K562 (cell line): ENCODE measurements around the gene STK16. TPM values are rescaled to one million over a fixed set of nuclear protein-coding genes. Genes with fewer than 3 reads are reported as not detected.

Source experiments
- BRF1 ChIP-seq: IDR thresholded peaks from 3 replicates; pipeline ENCODE4 v1.6.1; 2011; ENCODE audit warnings: borderline replicate concordance, mild to moderate bottlenecking; ENCODE audit not compliant: insufficient read length; ENCODE audit errors: extremely low read depth
- CBX1 ChIP-seq: sonication (generic); IDR thresholded peaks from 2 replicates; pipeline ENCODE4 v1.6.1; 2016; ENCODE audit warnings: antibody characterized with exemption, low read depth, mild to moderate bottlenecking
- CREBBP ChIP-seq: IDR thresholded peaks from one replicate; pipeline ENCODE4 v1.6.1; 2012; ENCODE audit warnings: low read depth, mild to moderate bottlenecking, control low read depth, inconsistent platforms, low read length
- NONO ChIP-seq, 2 experiments: fragments of 200-400 bp in 1 of 2; fragments of 450-650 bp in 1 of 2; formaldehyde crosslinking in 1 of 2; IDR thresholded peaks; 2 replicates each; pipeline ENCODE4 v1.6.1; 2017; ENCODE audit warnings: low read depth in 2 of 2, mild to moderate bottlenecking in 2 of 2, moderate library complexity in 2 of 2, low read length in 1 of 2
- POLR3G ChIP-seq: IDR thresholded peaks from 2 replicates; pipeline ENCODE4 v1.6.1; 2011; ENCODE audit not compliant: insufficient read length, insufficient replicate concordance; ENCODE audit errors: extremely low read depth
- RBBP5 ChIP-seq: fragments of 200-600 bp; sonication (generic); IDR thresholded peaks from 2 replicates; pipeline ENCODE4 v1.6.1; 2012; ENCODE audit warnings: borderline replicate concordance, mild to moderate bottlenecking, low read length, control low read depth, inconsistent platforms; ENCODE audit not compliant: insufficient read depth, poor library complexity, severe bottlenecking
- SRF ChIP-seq, 2 experiments: fragments of 250-450, 450-650 bp in 1 of 2; sonication (Bioruptor Pico) in 1 of 2; sonication (generic) in 1 of 2; formaldehyde crosslinking; IDR thresholded peaks; 2 replicates each; pipeline versions ENCODE4 v1.5.0 to v1.5.1; 2020 to 2022; ENCODE audit warnings: mild to moderate bottlenecking in 1 of 2, missing genetic modification reagents in 1 of 2
- ZNF79 ChIP-seq: fragments of 250-450 bp; sonication (Bioruptor Pico); IDR thresholded peaks from 2 replicates; pipeline ENCODE4 v1.4.0; 2020; ENCODE audit warnings: low read depth, mild to moderate bottlenecking, moderate library complexity
- polyA plus RNA-seq, 8 experiments: library from polyadenylated mRNA; depleted of rRNA in 4 of 8; stranded (reverse) in 5 of 8; unstranded in 3 of 8; fragments of >200 nt; fragmentation: Nextera tagmentation in 2 of 8; fragmentation: Illumina TruSeq in 1 of 8; extraction: Ambion mirVana in 2 of 8; extraction: Trizol in 1 of 8; gene quantifications; 2 replicates each; pipeline versions ENCODE4 v1.2.1 to v1.2.3, GENCODE V29; 2011 to 2014; ENCODE audit warnings: inconsistent platforms in 1 of 8, missing spikeins in 1 of 8
- total RNA-seq, 7 experiments: library from RNA; depleted of rRNA in 6 of 7; stranded (reverse); fragments of >200 nt in 6 of 7; fragmentation: Illumina TruSeq in 2 of 7; extraction: Trizol in 2 of 7; gene quantifications; 2 replicates each; pipeline versions ENCODE4 v1.2.1 to v1.2.3, GENCODE V29; 2011 to 2021; ENCODE audit warnings: low replicate concordance in 1 of 7
- TF ChIP-seq, protein P1 (sequence below): fragments of 450-650 bp; conservative IDR thresholded peaks from 2 replicates; pipeline ENCODE4 v1.6.1; 2016; ENCODE audit warnings: missing genetic modification characterization, low read depth, mild to moderate bottlenecking, missing compliant biosample characterization, moderate library complexity
- TF ChIP-seq, protein P2 (sequence below): fragments of 250-450 bp; sonication (Bioruptor Pico); IDR thresholded peaks from 2 replicates; pipeline ENCODE4 v1.5.0; 2021; ENCODE audit warnings: mild to moderate bottlenecking, moderate library complexity
- TF ChIP-seq, protein P3 (sequence below): sonication (generic); formaldehyde crosslinking; IDR thresholded peaks from 2 replicates; pipeline ENCODE4 v1.8.0; 2022; ENCODE audit warnings: missing genetic modification reagents, mild to moderate bottlenecking, moderate library complexity, borderline replicate concordance

STK16 gene
- total and polyA plus RNA-seq, 9 of the 15 experiments (the other 6 are each of a cell fraction or from before 2014, with no cell fraction given) = 5.4 to 36.2 (median 17.8) TPM

DNA sequence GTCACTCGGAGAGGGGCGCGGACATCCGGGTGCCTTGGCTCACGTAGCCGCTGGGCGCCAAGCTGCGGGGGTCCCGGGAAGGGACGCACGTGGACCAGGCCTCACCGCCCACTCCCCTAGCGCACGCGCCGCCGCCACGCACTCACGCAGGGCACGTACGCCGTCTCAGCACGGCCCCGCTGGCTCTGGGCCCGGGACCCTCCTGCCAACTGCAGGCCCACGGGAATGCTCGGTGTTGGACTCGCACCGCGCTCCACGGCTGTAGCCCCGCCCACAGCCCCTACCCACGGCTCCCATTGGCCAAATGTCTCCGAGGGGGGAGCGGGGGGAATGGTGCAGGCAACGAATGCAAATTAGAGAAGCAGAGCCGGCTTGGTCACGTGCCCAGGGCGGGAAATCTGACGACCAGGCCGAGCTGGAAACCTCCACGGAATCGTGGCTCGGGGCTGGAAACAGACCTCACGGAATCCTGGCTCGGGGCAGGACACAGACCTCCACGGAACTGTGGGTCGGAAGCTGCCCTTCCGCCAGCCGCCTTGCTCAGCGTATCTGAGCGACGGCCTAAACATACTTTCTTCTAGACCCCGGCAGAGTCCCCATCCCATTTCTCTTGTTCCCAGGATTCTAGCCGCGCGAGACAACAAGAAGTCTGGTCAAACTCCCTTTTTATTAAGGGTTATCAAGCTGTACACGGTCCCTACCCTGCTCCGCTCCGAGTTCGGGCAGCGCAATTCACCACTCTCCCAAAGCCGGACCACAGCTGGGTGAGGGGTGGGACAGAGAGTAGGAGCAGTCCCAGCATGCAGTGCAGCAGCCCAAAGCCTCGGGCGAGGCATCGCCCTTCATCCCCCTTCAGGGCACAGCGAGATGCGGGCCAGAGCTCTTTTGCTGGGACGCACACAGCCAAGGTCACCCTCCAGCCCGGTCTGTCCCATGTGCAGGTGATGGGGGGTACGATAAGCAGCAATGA is 26.3 kb upstream of the STK16 start, which contains the start of gene ABCB6 (continued):
- TF ChIP-seq NONO (IDR thresholded peaks at IDR 0.05; ENCODE audit: low read depth in 2 of 2, low read length in 1 of 2) (peak in 1 of 2 experiments; percentile 71; a peak in 2 of 4 replicates), SRF (CRISPR knock-in tag; IDR thresholded peaks at IDR 0.05) (no peak; a peak in 1 of 4 replicates), CBX1 (no peak), BRF1 (no peak), CREBBP (no peak), RBBP5 (peak; percentile 69), ZNF79 (CRISPR knock-in tag) (no peak), POLR3G (no peak)
- TF ChIP-seq, protein P1, sequence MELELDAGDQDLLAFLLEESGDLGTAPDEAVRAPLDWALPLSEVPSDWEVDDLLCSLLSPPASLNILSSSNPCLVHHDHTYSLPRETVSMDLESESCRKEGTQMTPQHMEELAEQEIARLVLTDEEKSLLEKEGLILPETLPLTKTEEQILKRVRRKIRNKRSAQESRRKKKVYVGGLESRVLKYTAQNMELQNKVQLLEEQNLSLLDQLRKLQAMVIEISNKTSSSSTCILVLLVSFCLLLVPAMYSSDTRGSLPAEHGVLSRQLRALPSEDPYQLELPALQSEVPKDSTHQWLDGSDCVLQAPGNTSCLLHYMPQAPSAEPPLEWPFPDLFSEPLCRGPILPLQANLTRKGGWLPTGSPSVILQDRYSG = no peak
- TF ChIP-seq, protein P2, sequence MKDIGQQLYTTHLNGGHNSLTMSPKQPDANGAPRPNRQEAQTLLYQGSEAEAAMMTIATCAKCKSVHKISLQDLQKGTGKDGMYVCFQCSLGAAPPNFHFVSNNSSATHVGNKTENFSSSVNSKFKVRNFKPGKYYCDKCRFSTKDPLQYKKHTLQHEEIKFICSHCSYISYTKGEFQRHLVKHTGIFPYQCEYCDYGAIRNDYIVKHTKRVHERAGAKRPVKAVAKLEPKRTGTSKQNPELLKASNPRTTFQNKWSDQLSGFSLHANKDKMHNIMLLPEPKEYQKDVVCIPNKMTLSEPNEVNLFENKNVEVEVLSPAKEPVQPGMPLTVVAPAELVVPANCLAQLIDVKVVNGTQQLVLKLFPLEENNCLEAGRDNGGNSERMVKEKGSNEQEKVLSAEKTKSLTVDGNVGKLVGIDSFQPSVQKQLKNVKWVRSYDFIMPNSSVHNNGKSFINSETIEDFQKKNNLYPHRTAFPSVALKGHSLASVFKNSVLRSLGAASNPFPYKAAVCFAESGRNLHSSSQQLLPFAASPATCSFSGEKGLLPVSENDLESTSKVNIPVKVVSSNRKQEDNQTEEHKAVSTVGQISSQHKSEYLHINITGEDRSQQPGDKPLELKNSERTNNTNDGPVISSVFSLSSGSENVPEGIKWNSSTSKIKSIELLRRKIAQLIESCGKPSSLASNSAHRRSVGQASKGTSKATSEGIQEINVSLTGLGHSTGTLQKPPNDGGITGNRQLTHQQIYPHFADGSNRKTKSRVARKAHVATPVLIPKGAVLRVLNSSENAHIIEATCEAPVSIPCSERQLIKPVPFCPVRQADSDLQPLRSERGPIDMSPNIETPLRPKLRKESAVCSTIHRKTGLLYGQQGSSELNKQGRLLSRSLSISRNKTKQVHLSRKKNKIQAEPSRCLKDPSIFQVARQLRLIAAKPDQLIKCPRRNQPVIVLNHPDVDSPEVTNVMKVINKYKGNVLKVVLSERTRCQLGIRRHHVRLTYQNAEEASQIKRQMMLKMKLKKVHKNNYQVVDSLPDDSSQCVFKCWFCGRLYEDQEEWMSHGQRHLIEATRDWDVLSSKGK (CRISPR knock-in tag) = no peak
- TF ChIP-seq, protein P3, sequence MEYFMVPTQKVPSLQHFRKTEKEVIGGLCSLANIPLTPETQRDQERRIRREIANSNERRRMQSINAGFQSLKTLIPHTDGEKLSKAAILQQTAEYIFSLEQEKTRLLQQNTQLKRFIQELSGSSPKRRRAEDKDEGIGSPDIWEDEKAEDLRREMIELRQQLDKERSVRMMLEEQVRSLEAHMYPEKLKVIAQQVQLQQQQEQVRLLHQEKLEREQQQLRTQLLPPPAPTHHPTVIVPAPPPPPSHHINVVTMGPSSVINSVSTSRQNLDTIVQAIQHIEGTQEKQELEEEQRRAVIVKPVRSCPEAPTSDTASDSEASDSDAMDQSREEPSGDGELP (CRISPR knock-in tag) = peak; percentile 44
